ENCODE data around the gene SPINK4. TPM values are rescaled to one million over a fixed set of nuclear protein-coding genes. Genes with fewer than 3 reads are reported as not detected.

SPINK4 gene
- total and polyA plus RNA-seq, 4 donors = 0.70 TPM; not detected in 3

DNA sequence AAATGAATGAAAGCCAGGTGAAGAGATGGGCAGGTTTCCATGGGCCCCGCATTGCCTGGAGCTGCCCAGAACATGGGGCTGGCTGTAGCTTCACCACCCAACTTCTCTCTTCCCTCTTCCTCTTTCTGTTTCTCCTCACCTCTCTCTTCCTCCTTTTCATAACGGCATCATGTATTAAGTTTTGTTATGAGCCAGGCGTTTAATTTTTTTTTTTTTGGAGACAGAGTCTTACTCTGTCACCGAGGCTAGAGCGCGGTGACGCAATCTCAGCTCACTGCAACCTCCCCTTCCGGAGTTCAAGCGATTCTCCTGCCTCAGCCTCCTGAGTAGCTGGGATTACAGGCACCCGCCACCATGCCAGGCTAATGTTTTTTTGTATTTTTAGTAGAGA is 13.0 kb upstream of the SPINK4 start:
- TF ChIP-seq, protein P1, sequence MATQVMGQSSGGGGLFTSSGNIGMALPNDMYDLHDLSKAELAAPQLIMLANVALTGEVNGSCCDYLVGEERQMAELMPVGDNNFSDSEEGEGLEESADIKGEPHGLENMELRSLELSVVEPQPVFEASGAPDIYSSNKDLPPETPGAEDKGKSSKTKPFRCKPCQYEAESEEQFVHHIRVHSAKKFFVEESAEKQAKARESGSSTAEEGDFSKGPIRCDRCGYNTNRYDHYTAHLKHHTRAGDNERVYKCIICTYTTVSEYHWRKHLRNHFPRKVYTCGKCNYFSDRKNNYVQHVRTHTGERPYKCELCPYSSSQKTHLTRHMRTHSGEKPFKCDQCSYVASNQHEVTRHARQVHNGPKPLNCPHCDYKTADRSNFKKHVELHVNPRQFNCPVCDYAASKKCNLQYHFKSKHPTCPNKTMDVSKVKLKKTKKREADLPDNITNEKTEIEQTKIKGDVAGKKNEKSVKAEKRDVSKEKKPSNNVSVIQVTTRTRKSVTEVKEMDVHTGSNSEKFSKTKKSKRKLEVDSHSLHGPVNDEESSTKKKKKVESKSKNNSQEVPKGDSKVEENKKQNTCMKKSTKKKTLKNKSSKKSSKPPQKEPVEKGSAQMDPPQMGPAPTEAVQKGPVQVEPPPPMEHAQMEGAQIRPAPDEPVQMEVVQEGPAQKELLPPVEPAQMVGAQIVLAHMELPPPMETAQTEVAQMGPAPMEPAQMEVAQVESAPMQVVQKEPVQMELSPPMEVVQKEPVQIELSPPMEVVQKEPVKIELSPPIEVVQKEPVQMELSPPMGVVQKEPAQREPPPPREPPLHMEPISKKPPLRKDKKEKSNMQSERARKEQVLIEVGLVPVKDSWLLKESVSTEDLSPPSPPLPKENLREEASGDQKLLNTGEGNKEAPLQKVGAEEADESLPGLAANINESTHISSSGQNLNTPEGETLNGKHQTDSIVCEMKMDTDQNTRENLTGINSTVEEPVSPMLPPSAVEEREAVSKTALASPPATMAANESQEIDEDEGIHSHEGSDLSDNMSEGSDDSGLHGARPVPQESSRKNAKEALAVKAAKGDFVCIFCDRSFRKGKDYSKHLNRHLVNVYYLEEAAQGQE (IDR thresholded peaks at IDR 0.05) = no peak
- TF ChIP-seq TAF1 (conservative IDR thresholded peaks at IDR 0.05) (no peak), JUND (IDR thresholded peaks at IDR 0.05) (no peak), HNF4G (IDR thresholded peaks at IDR 0.05) (no peak), YY1 (IDR thresholded peaks at IDR 0.05) (no peak), HNF4A (conservative IDR thresholded peaks at IDR 0.05) (no peak), NR2F2 (IDR thresholded peaks at IDR 0.05) (no peak), FOXA1 (IDR thresholded peaks at IDR 0.05) (no peak), RXRA (IDR thresholded peaks at IDR 0.05) (no peak), EGR1 (IDR thresholded peaks at IDR 0.05; ENCODE audit: low read depth in 2 of 2) (no peak), SP1 (IDR thresholded peaks at IDR 0.05) (no peak)
- TF ChIP-seq, protein P2, sequence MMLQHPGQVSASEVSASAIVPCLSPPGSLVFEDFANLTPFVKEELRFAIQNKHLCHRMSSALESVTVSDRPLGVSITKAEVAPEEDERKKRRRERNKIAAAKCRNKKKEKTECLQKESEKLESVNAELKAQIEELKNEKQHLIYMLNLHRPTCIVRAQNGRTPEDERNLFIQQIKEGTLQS (IDR thresholded peaks at IDR 0.05) = no peak
- TF ChIP-seq, protein P3, sequence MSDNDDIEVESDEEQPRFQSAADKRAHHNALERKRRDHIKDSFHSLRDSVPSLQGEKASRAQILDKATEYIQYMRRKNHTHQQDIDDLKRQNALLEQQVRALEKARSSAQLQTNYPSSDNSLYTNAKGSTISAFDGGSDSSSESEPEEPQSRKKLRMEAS (IDR thresholded peaks at IDR 0.05) = no peak
- TF ChIP-seq, protein P4, sequence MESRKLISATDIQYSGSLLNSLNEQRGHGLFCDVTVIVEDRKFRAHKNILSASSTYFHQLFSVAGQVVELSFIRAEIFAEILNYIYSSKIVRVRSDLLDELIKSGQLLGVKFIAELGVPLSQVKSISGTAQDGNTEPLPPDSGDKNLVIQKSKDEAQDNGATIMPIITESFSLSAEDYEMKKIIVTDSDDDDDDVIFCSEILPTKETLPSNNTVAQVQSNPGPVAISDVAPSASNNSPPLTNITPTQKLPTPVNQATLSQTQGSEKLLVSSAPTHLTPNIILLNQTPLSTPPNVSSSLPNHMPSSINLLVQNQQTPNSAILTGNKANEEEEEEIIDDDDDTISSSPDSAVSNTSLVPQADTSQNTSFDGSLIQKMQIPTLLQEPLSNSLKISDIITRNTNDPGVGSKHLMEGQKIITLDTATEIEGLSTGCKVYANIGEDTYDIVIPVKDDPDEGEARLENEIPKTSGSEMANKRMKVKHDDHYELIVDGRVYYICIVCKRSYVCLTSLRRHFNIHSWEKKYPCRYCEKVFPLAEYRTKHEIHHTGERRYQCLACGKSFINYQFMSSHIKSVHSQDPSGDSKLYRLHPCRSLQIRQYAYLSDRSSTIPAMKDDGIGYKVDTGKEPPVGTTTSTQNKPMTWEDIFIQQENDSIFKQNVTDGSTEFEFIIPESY (IDR thresholded peaks at IDR 0.05) = no peak
- TF ChIP-seq, protein P5, sequence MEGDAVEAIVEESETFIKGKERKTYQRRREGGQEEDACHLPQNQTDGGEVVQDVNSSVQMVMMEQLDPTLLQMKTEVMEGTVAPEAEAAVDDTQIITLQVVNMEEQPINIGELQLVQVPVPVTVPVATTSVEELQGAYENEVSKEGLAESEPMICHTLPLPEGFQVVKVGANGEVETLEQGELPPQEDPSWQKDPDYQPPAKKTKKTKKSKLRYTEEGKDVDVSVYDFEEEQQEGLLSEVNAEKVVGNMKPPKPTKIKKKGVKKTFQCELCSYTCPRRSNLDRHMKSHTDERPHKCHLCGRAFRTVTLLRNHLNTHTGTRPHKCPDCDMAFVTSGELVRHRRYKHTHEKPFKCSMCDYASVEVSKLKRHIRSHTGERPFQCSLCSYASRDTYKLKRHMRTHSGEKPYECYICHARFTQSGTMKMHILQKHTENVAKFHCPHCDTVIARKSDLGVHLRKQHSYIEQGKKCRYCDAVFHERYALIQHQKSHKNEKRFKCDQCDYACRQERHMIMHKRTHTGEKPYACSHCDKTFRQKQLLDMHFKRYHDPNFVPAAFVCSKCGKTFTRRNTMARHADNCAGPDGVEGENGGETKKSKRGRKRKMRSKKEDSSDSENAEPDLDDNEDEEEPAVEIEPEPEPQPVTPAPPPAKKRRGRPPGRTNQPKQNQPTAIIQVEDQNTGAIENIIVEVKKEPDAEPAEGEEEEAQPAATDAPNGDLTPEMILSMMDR (IDR thresholded peaks at IDR 0.05; ENCODE audit: low read depth, low read length, missing input control) = no peak
- Histone ChIP-seq H3K9me3 (ENCODE audit: control insufficient read depth in 4 of 4, low read length in 3 of 4) (no peaks in the 10 kb centered on the region), H3K4me3 (ENCODE audit: low read depth in 1 of 3, low read length in 3 of 3) (no peak overlapping the region), H3K4me1 (ENCODE audit: control insufficient read depth in 4 of 4, insufficient read depth in 4 of 4, low read length in 3 of 4) (peaks cover 0 to 4% (median 0%) of the 10 kb centered on the region in 4 donors), H3K9ac (ENCODE audit: low read depth in 1 of 2, low read length in 2 of 2) (no peak overlapping the region), H3K36me3 (ENCODE audit: control insufficient read depth in 4 of 4, insufficient read depth in 3 of 4, low read depth in 1 of 4, low read length in 3 of 4) (no peaks in the 10 kb centered on the region), H3K27ac (ENCODE audit: low read depth in 1 of 2, low read length in 2 of 2) (peak overlapping the region in 1 of 2 donors; percentile 32), H3K27me3 (ENCODE audit: control insufficient read depth in 4 of 4, insufficient read depth in 4 of 4, low read length in 3 of 4) (no peaks in the 10 kb centered on the region)
- WGBS = 80% methylated on average over 10 of the region's 10 CpGs
- DNase-seq (ENCODE audit: low spot score) = no peak

DNA sequence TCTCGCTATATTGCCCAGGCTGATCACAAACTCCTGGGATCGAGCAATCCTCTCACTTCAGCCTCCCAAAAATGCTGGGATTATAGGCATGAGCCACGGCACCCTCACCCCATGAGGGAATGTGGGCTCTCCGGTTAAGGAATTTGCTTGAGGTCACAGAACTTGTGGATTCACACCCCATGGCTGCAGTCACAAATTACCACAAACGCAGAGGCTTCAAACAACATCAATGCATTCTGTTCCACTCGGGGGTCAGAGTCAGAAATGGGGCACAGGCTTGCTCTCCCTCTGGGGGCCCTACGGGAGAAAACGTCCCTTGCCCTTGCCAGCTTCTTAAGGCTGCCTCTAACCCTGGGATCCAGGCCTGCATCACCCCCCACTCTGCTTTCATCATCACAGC is 12.2 kb upstream of the SPINK4 start:
- H3K36me3 ChIP-seq (ENCODE audit: control insufficient read depth in 4 of 4, insufficient read depth in 3 of 4, low read depth in 1 of 4, low read length in 3 of 4) = no peaks in the 10 kb centered on the region
- WGBS = 88% methylated on average over 8 of the region's 8 CpGs
- DNase-seq (ENCODE audit: low spot score) = no peak
- no peak overlapping the region for H3K27ac ChIP-seq (ENCODE audit: low read depth in 1 of 2, low read length in 2 of 2)
- no peaks in the 10 kb centered on the region for H3K27me3 ChIP-seq (ENCODE audit: control insufficient read depth in 4 of 4, insufficient read depth in 4 of 4, low read length in 3 of 4)
- H3K4me3 ChIP-seq (ENCODE audit: low read depth in 1 of 3, low read length in 3 of 3) = no peak overlapping the region
- H3K9me3 ChIP-seq (ENCODE audit: control insufficient read depth in 4 of 4, low read length in 3 of 4) = no peaks in the 10 kb centered on the region
- H3K4me1 ChIP-seq (ENCODE audit: control insufficient read depth in 4 of 4, insufficient read depth in 4 of 4, low read length in 3 of 4) = peaks cover 0 to 4% (median 0%) of the 10 kb centered on the region in 4 donors
- no peak overlapping the region for H3K9ac ChIP-seq (ENCODE audit: low read depth in 1 of 2, low read length in 2 of 2)
- TF ChIP-seq RXRA (IDR thresholded peaks at IDR 0.05) (no peak), SP1 (IDR thresholded peaks at IDR 0.05) (no peak), JUND (IDR thresholded peaks at IDR 0.05) (no peak), RAD21 (IDR thresholded peaks at IDR 0.05) (no peak), HNF4A (conservative IDR thresholded peaks at IDR 0.05) (no peak), NR2F2 (IDR thresholded peaks at IDR 0.05) (no peak), FOXA2 (IDR thresholded peaks at IDR 0.05) (no peak), EGR1 (IDR thresholded peaks at IDR 0.05; ENCODE audit: low read depth in 2 of 2) (no peak)
- TF ChIP-seq, protein P5 (IDR thresholded peaks at IDR 0.05; ENCODE audit: low read depth, low read length, missing input control) = no peak
- TF ChIP-seq, protein P1 (IDR thresholded peaks at IDR 0.05) = no peak
